AG04449 (cell line): ENCODE results near the gene HHIPL2.

ENCODE experiments used
- CTCF ChIA-PET: fragments of 350-600 bp; formaldehyde crosslinking; extraction: SDS; loops from one replicate; lab custom pipeline; 2021; ENCODE audit warnings: antibody characterized with exemption; lab: Yijun Ruan, JAX
- POLR2A ChIA-PET: fragments of 400-600, 350-600 bp; formaldehyde crosslinking; extraction: SDS; loops from one replicate; lab custom pipeline; 2020; ENCODE audit warnings: antibody characterized with exemption, inconsistent platforms; lab: Yijun Ruan, JAX
- DNase-seq: peaks from one replicate; pipeline ENCODE4 v3.0.0-alpha.2; 2010; ENCODE audit warnings: low read depth, low spot score
- H3K4me3 ChIP-seq: 2 replicates; pipeline ENCODE4 v1.5.1; 2011; ENCODE audit warnings: low read depth, mild to moderate bottlenecking, control low read depth, low read length
- TF ChIP-seq, protein P1 (sequence below): IDR thresholded peaks from one replicate; pipeline ENCODE4 v1.5.1; 2011; ENCODE audit warnings: mild to moderate bottlenecking, moderate library complexity, low read length, control low read depth, inconsistent platforms; ENCODE audit not compliant: insufficient read depth; ENCODE audit errors: missing control alignments

The HHIPL2 gene

DNA sequence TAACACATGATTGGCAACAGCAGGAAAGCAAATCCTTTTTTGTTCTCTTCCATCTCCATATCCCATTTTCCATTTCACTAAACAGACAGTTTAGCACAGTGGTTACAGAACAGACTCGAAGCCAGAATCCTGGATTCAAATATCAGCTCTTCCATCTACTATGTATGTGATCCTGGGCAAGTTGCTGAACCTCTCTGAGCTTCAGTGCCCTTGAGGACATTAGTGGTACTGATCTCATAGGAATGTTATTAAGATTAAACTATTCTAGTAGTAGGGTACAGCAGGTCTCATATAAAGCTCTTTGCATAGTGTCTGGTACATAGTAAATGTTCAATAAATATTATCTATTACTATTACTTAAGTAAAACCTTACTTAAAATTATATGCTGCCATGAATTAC, 13.8 kb upstream of the HHIPL2 start:
- POLR2A ChIA-PET: no interaction called here
- CTCF ChIA-PET: interaction anchor here (0.6 to 0.9 kb wide), 3 partner anchors 11 to 97 kb away, joined by 3 to 4 read pairs (median 3); no protein-coding TSS in a partner anchor
- no peak overlapping the region for H3K4me3 ChIP-seq
- TF ChIP-seq, protein P1, sequence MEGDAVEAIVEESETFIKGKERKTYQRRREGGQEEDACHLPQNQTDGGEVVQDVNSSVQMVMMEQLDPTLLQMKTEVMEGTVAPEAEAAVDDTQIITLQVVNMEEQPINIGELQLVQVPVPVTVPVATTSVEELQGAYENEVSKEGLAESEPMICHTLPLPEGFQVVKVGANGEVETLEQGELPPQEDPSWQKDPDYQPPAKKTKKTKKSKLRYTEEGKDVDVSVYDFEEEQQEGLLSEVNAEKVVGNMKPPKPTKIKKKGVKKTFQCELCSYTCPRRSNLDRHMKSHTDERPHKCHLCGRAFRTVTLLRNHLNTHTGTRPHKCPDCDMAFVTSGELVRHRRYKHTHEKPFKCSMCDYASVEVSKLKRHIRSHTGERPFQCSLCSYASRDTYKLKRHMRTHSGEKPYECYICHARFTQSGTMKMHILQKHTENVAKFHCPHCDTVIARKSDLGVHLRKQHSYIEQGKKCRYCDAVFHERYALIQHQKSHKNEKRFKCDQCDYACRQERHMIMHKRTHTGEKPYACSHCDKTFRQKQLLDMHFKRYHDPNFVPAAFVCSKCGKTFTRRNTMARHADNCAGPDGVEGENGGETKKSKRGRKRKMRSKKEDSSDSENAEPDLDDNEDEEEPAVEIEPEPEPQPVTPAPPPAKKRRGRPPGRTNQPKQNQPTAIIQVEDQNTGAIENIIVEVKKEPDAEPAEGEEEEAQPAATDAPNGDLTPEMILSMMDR: no peak
- DNase-seq: no peak

DNA sequence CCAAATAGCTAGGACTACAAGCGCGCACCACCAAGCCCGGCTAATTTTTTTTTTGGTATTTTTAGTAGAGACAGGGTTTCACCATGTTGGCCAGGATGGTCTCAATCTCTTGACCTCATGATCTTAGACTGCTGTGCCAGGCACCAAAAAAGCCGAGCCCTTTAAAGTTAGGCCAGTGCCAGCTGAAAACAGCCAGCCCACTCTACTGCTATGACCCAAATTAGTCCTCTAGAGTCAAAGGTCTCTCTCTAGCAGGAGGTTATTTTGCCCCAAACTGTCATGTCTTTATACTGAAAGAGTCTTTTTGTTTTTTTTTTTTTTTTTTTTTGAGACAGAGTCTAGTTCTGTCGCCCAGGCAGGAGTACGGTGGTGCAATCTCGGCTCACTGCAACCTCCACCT, 9.7 kb upstream of the HHIPL2 start:
- CTCF ChIA-PET: interaction anchor here (2.5 kb wide), 1 partner anchor 11 kb away, joined by 11 read pairs; no protein-coding TSS in a partner anchor
- TF ChIP-seq, protein P1: no peak
- POLR2A ChIA-PET: no interaction called here
- no peak for DNase-seq
- H3K4me3 ChIP-seq: no peak overlapping the region

DNA sequence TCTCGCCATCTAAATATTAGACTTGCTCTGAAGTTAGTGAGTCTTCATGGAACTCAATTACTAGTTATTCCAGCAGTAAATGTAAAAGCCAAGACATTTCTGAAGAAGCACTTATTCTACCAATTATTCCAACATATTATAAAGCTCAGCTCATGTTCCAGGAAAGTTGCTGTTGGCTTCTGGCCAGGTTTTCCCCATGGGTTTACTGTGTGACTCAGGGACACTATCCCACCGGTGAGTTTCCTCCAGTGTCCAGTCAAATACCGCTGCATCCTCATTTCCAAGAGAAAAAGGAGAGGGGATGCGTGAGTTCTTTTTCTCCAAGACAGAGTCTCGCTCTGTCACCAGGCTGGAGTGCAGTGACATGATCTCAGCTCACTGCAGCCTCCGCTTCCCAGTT, 9.2 kb upstream of the HHIPL2 start:
- TF ChIP-seq, protein P1: no peak
- no peak overlapping the region for H3K4me3 ChIP-seq
- CTCF ChIA-PET: interaction anchor here (2.5 kb wide), 1 partner anchor 10 kb away, joined by 11 read pairs; no protein-coding TSS in a partner anchor
- DNase-seq: no peak
- POLR2A ChIA-PET: no interaction called here

DNA sequence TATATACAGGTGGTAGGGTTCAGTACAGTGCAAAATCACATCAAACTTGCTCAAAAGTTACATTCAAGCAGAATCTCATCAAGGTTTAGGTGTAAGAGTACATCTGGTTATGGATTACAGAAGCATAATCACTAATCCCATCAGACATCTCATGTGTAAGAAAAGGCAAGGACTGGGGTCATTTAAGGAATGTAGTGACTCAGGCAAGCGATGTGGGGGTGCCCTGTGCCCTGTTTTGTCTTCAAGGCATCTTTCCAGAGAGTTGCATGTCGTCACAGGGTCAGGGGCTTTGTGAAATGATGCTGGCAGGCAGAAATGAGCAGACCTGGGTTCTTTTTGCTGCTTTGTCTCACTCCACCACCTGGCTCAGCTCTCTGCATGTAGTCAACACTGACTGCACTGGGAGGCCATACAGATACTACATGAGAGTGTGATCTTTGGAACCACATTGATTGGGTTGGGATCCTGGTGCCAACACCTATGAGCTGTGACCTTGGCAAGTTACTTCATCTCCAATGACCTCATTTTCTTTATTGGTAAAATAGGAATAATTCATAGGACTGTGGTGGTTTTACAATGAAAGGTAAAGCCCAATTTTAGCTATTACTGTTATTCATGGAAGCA, 8.2 kb upstream of the HHIPL2 start:
- no peak overlapping the region for H3K4me3 ChIP-seq
- ChIA-PET POLR2A (no interaction called here), CTCF (interaction anchor here (1.1 to 2.5 kb wide), 2 partner anchors 9 to 78 kb away, joined by 3 to 11 read pairs; no protein-coding TSS in a partner anchor)
- TF ChIP-seq, protein P1: no peak
- DNase-seq: no peak

DNA sequence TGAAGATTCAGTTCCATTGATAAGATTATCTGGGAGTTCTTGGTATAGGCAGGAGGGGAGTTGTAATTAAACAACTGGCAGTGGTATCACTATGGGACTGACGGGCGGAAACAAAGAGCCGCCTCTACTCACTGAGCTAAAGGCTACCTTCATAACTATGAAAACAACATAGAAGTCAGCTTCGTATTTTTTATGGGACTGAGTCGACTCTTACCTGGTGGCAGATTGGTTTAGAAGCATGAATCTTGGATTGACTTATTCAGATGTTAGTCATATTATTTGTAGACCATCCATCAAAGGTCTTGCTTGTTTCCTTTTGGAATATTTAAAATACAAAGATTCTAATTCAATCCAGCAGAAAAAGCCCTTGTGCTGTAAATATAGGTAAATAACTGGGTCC, 6.3 kb upstream of the HHIPL2 start:
- H3K4me3 ChIP-seq: no peak overlapping the region
- no peak for DNase-seq
- POLR2A ChIA-PET: no interaction called here
- CTCF ChIA-PET: interaction anchor here (1.1 kb wide), 1 partner anchor 36 kb away, joined by 3 read pairs; the partner anchor contains the start of gene TAF1A
- TF ChIP-seq, protein P1: no peak

DNA sequence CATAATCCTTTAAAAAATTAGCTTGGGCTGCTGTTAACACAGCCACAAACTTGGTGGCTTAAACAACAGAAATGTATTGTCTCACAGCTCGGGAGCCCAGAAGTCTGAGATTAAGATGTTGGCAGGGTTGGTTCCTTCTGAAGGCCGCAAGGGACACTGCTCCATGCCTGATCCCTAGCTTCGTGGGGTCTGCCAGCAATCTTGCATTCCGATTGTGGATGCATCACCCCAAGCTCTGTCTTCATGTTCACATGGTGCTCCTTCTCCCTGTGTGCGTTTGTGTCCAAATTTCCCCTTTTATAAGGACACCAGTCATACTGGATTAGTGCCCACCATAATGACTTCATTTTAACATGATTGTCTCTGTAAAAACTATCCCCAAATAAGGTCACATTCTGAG, 5.0 kb upstream of the HHIPL2 start:
- H3K4me3 ChIP-seq: no peak overlapping the region
- ChIA-PET CTCF (no interaction called here), POLR2A (no interaction called here)
- DNase-seq: no peak
- TF ChIP-seq, protein P1: no peak
